ENCODE results near the gene LRRK1.

DNA sequence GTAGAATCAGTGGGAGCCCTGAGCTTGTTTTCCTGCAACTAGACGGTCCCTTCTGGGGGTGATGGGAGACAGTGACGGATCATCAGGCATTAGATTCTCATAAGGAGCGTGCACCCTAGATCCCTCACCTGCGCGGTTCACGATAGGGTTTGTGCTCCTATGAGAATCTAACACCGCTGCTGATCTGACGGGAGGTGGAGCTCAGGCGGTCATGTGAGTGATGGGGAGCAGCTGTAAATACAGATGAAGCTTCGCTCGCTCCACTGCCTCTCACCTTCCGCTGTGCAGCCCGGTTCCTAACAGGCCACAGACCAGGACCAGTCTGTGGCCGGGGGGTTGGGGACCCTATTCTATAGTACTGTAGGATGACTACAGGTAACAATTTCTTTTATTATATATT lies 178.0 kb downstream of the LRRK1 start:
- TF ChIP-seq POLR2A (IDR thresholded peaks at IDR 0.05; ENCODE audit: low read length) (no peak), GATA1 (IDR thresholded peaks at IDR 0.05; ENCODE audit: low read depth, low read length) (no peak)
